ENCODE results near the gene FABP1. TPM values are rescaled to one million over a fixed set of nuclear protein-coding genes. Genes with fewer than 3 reads are reported as not detected.

FABP1 gene
- total RNA-seq, 1 experiment from 2014 or later: not detected

- CTCF ChIA-PET: no interaction called here
- H3K27me3 ChIP-seq (replicated peaks; ENCODE audit: insufficient read depth, low read depth, low read length, poor library complexity): peaks cover 31% of the 10 kb centered on the region
- intact Hi-C loops (cut with micrococcal nuclease; ENCODE audit: unreplicated experiment): no loop called here
These were observed 1.7 kb downstream of the FABP1 start for GRCh38 chr2:88125924-88126771.

GRCh38 chr2:88125344-88125923 is 2.4 kb downstream of the FABP1 start:
- ChIA-PET POLR2A (ENCODE audit: low non-redundant PET) (no interaction called here), CTCF (no interaction called here)
- DNase-seq (ENCODE audit: low spot score): no peak
- H3K9me3 ChIP-seq (ENCODE audit: low read depth, low read length, poor library complexity, severe bottlenecking): no peaks in the 10 kb centered on the region
- intact Hi-C loops (cut with micrococcal nuclease; ENCODE audit: unreplicated experiment): no loop called here
- TF ChIP-seq, protein P1, sequence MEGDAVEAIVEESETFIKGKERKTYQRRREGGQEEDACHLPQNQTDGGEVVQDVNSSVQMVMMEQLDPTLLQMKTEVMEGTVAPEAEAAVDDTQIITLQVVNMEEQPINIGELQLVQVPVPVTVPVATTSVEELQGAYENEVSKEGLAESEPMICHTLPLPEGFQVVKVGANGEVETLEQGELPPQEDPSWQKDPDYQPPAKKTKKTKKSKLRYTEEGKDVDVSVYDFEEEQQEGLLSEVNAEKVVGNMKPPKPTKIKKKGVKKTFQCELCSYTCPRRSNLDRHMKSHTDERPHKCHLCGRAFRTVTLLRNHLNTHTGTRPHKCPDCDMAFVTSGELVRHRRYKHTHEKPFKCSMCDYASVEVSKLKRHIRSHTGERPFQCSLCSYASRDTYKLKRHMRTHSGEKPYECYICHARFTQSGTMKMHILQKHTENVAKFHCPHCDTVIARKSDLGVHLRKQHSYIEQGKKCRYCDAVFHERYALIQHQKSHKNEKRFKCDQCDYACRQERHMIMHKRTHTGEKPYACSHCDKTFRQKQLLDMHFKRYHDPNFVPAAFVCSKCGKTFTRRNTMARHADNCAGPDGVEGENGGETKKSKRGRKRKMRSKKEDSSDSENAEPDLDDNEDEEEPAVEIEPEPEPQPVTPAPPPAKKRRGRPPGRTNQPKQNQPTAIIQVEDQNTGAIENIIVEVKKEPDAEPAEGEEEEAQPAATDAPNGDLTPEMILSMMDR (conservative IDR thresholded peaks at IDR 0.05; ENCODE audit: low read depth, low read length): no peak
- TF ChIP-seq EZH2 (IDR thresholded peaks at IDR 0.05; ENCODE audit: borderline replicate concordance, low read depth, low read length, poor library complexity, severe bottlenecking): no peak
- no peaks in the 10 kb centered on the region for H3K4me1 ChIP-seq (ENCODE audit: insufficient read depth, low read length, poor library complexity, severe bottlenecking)
- BruUV-seq (replicated peaks): no TSS peak
- no peak overlapping the region for H3K4me3 ChIP-seq (ENCODE audit: low read depth, low read length, poor library complexity, severe bottlenecking)
- H3K36me3 ChIP-seq (ENCODE audit: insufficient read depth, low read length, poor library complexity, severe bottlenecking): no peaks in the 10 kb centered on the region
- no peak overlapping the region for H3K27ac ChIP-seq (ENCODE audit: low read depth, low read length, poor library complexity, severe bottlenecking)
- peaks cover 31% of the 10 kb centered on the region for H3K27me3 ChIP-seq (replicated peaks; ENCODE audit: insufficient read depth, low read depth, low read length, poor library complexity)

More at GRCh38 chr2:88125924-88126771, 1.7 kb downstream of the FABP1 start:
- no TSS peak for BruUV-seq (replicated peaks)
- Histone ChIP-seq H3K36me3 (ENCODE audit: insufficient read depth, low read length, poor library complexity, severe bottlenecking) (no peaks in the 10 kb centered on the region), H3K27ac (ENCODE audit: low read depth, low read length, poor library complexity, severe bottlenecking) (no peak overlapping the region), H3K9me3 (ENCODE audit: low read depth, low read length, poor library complexity, severe bottlenecking) (no peaks in the 10 kb centered on the region), H3K4me1 (ENCODE audit: insufficient read depth, low read length, poor library complexity, severe bottlenecking) (no peaks in the 10 kb centered on the region), H3K4me3 (ENCODE audit: low read depth, low read length, poor library complexity, severe bottlenecking) (no peak overlapping the region)
- no peak for TF ChIP-seq EZH2 (IDR thresholded peaks at IDR 0.05; ENCODE audit: borderline replicate concordance, low read depth, low read length, poor library complexity, severe bottlenecking)
- TF ChIP-seq, protein P1 (conservative IDR thresholded peaks at IDR 0.05; ENCODE audit: low read depth, low read length): no peak
- POLR2A ChIA-PET (ENCODE audit: low non-redundant PET): no interaction called here
- no peak for DNase-seq (ENCODE audit: low spot score)

DNA sequence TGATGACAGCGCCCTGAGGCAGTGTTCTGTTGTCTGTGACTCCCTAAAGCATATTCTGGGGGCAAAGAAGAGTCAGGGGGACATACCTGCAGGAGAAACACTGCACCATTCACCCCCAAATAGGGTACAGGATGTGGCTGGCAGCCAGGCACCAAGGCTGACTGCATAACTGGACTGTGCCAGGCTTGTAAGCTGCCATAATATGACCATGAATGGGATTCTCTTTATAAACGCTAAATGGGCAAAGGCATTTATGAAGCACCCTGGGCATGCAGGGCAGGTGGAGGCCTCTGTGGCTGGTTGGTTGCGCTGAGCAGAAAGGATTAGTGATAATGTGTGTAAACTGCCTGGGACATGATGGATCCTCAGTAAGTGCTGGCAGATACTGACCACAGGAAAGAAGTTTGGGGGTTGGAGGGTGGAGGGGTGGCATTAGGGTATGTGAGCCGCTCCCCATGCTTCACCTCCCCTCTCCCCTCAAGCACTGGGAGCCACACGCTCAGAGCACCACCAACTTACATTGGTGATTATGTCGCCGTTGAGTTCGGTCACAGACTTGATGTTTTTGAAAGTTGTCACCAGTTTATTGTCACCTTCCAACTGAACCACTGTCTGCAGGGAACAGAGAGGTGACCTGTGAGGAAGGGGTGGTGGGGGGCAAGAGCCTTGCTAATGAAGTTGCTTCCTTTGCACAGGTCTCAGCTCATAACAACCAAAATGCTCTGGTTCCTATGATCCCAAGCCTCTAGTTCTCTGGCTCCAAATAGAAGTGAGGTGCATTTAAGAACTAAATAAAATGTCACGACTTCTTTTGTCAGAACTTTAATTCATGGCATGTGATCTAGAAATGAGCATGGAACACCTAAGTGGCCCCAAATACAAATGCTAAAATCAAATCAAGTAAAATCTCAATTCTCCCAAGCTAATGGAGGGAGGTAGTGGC is 3.6 kb downstream of the FABP1 start:
- H3K9me3 ChIP-seq (ENCODE audit: low read depth, low read length, poor library complexity, severe bottlenecking): no peaks in the 10 kb centered on the region
- no peaks in the 10 kb centered on the region for H3K4me1 ChIP-seq (ENCODE audit: insufficient read depth, low read length, poor library complexity, severe bottlenecking)
- intact Hi-C loops (cut with micrococcal nuclease; ENCODE audit: unreplicated experiment): no loop called here
- no peak for TF ChIP-seq EZH2 (IDR thresholded peaks at IDR 0.05; ENCODE audit: borderline replicate concordance, low read depth, low read length, poor library complexity, severe bottlenecking)
- TF ChIP-seq, protein P1 (conservative IDR thresholded peaks at IDR 0.05; ENCODE audit: low read depth, low read length): no peak
- H3K36me3 ChIP-seq (ENCODE audit: insufficient read depth, low read length, poor library complexity, severe bottlenecking): no peaks in the 10 kb centered on the region
- ChIA-PET POLR2A (ENCODE audit: low non-redundant PET) (no interaction called here), CTCF (no interaction called here)
- no peak overlapping the region for H3K4me3 ChIP-seq (ENCODE audit: low read depth, low read length, poor library complexity, severe bottlenecking)
- no TSS peak for BruUV-seq (replicated peaks)
- H3K27ac ChIP-seq (ENCODE audit: low read depth, low read length, poor library complexity, severe bottlenecking): no peak overlapping the region
- DNase-seq (ENCODE audit: low spot score): no peak
- peaks cover 33% of the 10 kb centered on the region for H3K27me3 ChIP-seq (replicated peaks; ENCODE audit: insufficient read depth, low read depth, low read length, poor library complexity)
